ENCODE measurements around the gene DEUP1. TPM values are rescaled to one million over a fixed set of nuclear protein-coding genes. Genes with fewer than 3 reads are reported as not detected.
A peak's percentile ranks its signal among the peaks of the same experiment; 100 is the strongest.

The DEUP1 gene
- total and polyA plus RNA-seq, 9 of the 15 experiments (the other 6 are each of a cell fraction or from before 2014, with no cell fraction given), result 1.4 to 10.9 (median 9.3) TPM

DNA sequence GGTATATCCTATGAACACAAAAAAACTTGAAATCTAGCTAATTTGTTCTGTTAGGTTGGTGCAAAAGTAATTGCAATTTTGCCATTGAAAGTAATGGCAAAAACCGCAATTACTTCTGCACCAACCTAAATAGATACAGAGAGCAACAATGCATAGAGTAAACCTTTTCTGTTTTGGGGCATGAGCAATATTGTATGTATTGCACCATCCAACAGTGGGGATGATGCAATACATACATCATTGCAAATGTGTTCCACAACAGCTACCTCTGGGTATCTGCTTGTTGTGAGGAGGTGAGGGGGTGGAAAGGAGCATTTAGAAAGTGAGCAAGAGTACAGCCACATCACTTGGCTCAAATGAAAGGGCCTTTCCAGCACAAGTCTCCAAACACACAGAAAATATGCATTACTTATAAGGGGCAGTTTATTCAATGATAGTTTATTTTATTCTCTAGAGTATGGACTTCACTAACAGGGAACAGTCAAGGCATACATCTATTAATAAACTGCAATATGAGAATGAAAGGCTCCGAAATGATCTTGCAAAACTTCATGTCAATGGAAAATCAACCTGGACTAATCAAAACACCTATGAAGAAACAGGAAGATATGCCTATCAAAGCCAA is 77.3 kb downstream of the DEUP1 start (continued):
- TF ChIP-seq, protein P1, sequence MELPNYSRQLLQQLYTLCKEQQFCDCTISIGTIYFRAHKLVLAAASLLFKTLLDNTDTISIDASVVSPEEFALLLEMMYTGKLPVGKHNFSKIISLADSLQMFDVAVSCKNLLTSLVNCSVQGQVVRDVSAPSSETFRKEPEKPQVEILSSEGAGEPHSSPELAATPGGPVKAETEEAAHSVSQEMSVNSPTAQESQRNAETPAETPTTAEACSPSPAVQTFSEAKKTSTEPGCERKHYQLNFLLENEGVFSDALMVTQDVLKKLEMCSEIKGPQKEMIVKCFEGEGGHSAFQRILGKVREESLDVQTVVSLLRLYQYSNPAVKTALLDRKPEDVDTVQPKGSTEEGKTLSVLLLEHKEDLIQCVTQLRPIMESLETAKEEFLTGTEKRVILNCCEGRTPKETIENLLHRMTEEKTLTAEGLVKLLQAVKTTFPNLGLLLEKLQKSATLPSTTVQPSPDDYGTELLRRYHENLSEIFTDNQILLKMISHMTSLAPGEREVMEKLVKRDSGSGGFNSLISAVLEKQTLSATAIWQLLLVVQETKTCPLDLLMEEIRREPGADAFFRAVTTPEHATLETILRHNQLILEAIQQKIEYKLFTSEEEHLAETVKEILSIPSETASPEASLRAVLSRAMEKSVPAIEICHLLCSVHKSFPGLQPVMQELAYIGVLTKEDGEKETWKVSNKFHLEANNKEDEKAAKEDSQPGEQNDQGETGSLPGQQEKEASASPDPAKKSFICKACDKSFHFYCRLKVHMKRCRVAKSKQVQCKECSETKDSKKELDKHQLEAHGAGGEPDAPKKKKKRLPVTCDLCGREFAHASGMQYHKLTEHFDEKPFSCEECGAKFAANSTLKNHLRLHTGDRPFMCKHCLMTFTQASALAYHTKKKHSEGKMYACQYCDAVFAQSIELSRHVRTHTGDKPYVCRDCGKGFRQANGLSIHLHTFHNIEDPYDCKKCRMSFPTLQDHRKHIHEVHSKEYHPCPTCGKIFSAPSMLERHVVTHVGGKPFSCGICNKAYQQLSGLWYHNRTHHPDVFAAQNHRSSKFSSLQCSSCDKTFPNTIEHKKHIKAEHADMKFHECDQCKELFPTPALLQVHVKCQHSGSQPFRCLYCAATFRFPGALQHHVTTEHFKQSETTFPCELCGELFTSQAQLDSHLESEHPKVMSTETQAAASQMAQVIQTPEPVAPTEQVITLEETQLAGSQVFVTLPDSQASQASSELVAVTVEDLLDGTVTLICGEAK (IDR thresholded peaks at IDR 0.05), result peak; percentile 83
- TF ChIP-seq, protein P1 (CRISPR knock-in tag; IDR thresholded peaks at IDR 0.05), result no peak
- no peak for TF ChIP-seq NFIX (CRISPR knock-in tag; IDR thresholded peaks at IDR 0.05; ENCODE audit: low read depth)
- peak; percentile 68; the same call in 1 of the 2 replicates for TF ChIP-seq ZNF584 (CRISPR knock-in tag; IDR thresholded peaks at IDR 0.05; ENCODE audit: low read depth)
- TF ChIP-seq CBX3 (IDR thresholded peaks at IDR 0.05; ENCODE audit: borderline replicate concordance in 1 of 2, low read length in 2 of 2), result no peak
- no peak for TF ChIP-seq NFATC3 (IDR thresholded peaks at IDR 0.05)
- TF ChIP-seq, protein P2, sequence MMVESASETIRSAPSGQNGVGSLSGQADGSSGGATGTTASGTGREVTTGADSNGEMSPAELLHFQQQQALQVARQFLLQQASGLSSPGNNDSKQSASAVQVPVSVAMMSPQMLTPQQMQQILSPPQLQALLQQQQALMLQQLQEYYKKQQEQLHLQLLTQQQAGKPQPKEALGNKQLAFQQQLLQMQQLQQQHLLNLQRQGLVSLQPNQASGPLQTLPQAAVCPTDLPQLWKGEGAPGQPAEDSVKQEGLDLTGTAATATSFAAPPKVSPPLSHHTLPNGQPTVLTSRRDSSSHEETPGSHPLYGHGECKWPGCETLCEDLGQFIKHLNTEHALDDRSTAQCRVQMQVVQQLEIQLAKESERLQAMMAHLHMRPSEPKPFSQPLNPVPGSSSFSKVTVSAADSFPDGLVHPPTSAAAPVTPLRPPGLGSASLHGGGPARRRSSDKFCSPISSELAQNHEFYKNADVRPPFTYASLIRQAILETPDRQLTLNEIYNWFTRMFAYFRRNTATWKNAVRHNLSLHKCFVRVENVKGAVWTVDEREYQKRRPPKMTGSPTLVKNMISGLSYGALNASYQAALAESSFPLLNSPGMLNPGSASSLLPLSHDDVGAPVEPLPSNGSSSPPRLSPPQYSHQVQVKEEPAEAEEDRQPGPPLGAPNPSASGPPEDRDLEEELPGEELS (CRISPR knock-in tag; IDR thresholded peaks at IDR 0.05; ENCODE audit: borderline replicate concordance), result no peak
- no peak for TF ChIP-seq STAT5B (CRISPR knock-in tag; IDR thresholded peaks at IDR 0.05)
